PFSK-1 (cell line): Measurements from ENCODE around the gene HRH3.

ENCODE experiments used
- FOXP2 ChIP-seq: optimal IDR thresholded peaks from 2 replicates; pipeline ENCODE3; 2011; ENCODE audit warnings: borderline replicate concordance, control low read depth, inconsistent platforms; ENCODE audit not compliant: insufficient read depth; ENCODE audit errors: extremely low read length, extremely low read depth
- POLR2AphosphoS5 ChIP-seq: IDR thresholded peaks from 2 replicates; pipeline ENCODE4 v1.6.1; 2012; ENCODE audit warnings: low read depth, mild to moderate bottlenecking, control low read depth, low read length, moderate library complexity
- SIN3A ChIP-seq: IDR thresholded peaks from 2 replicates; pipeline ENCODE4 v1.6.1; 2012; ENCODE audit warnings: mild to moderate bottlenecking, low read length, moderate library complexity, borderline replicate concordance; ENCODE audit not compliant: insufficient read depth
- TAF1 ChIP-seq: IDR thresholded peaks from 2 replicates; pipeline ENCODE4 v1.6.1; 2012; ENCODE audit warnings: low read length, control low read depth, borderline replicate concordance; ENCODE audit not compliant: insufficient read depth
- TF ChIP-seq, protein P1 (sequence below), 2 experiments: IDR thresholded peaks; 2 replicates each; pipeline versions ENCODE4 v1.6.1 to v1.8.0; 2011 to 2012; ENCODE audit warnings: low read depth in 2 of 2, low read length in 2 of 2, control low read depth in 1 of 2, inconsistent platforms in 1 of 2, mild to moderate bottlenecking in 1 of 2, moderate library complexity in 1 of 2; ENCODE audit not compliant: insufficient read depth in 1 of 2

The HRH3 gene

DNA sequence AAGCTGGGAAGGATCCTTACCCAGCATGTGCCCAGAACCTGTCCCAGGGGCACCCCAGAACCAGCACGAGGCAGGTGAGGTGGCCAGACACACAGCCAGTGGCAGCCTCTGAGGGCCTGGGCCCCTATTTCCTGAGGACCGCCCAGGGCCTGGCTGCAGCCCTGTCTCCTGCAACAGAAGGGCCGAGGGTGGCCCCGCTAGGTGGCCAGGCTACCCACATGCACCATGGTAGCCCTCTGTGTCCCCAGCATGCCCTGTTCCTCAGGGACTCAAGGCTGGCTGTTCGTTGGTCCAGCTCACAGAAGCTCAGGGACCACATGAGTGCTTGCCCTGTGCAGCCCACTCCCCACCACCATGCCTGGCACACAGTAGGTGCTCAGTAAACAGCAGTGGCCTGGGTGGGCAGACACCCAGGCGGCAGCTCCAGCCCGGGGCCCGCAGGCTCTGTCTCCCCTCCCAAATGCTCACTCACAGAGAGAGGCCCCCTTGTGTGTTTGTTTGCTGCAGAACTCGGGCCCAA, 8.2 kb downstream of the HRH3 start:
- TF ChIP-seq FOXP2 (no peak), POLR2AphosphoS5 (no peak), TAF1 (no peak), SIN3A (no peak)
- TF ChIP-seq, protein P1, sequence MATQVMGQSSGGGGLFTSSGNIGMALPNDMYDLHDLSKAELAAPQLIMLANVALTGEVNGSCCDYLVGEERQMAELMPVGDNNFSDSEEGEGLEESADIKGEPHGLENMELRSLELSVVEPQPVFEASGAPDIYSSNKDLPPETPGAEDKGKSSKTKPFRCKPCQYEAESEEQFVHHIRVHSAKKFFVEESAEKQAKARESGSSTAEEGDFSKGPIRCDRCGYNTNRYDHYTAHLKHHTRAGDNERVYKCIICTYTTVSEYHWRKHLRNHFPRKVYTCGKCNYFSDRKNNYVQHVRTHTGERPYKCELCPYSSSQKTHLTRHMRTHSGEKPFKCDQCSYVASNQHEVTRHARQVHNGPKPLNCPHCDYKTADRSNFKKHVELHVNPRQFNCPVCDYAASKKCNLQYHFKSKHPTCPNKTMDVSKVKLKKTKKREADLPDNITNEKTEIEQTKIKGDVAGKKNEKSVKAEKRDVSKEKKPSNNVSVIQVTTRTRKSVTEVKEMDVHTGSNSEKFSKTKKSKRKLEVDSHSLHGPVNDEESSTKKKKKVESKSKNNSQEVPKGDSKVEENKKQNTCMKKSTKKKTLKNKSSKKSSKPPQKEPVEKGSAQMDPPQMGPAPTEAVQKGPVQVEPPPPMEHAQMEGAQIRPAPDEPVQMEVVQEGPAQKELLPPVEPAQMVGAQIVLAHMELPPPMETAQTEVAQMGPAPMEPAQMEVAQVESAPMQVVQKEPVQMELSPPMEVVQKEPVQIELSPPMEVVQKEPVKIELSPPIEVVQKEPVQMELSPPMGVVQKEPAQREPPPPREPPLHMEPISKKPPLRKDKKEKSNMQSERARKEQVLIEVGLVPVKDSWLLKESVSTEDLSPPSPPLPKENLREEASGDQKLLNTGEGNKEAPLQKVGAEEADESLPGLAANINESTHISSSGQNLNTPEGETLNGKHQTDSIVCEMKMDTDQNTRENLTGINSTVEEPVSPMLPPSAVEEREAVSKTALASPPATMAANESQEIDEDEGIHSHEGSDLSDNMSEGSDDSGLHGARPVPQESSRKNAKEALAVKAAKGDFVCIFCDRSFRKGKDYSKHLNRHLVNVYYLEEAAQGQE (IDR thresholded peaks at IDR 0.05; ENCODE audit: insufficient read depth in 1 of 2, low read depth in 2 of 2, low read length in 2 of 2) = no peak

DNA sequence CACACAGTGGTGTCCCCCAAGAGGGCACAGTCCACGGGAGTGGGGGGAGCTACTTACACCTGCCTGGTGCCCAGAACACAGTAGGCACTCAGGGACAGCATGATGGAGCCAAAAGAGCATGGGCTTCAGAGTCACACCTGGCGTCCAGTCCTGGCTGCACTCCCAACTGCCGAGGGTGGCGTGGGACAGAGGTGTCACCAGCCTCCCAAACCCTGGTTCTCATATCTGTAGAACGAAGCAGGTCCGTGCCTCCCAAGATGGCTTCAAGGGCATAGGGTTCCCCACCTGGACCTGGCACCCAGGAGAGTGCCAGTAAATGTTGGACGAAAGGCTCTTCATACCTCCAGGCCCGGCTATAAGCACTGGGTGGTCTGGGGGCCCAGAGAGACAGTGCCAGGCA, 8.9 kb downstream of the HRH3 start:
- TF ChIP-seq, protein P1 (IDR thresholded peaks at IDR 0.05; ENCODE audit: insufficient read depth in 1 of 2, low read depth in 2 of 2, low read length in 2 of 2) = no peak
- no peak for TF ChIP-seq FOXP2
- no peak for TF ChIP-seq SIN3A
- TF ChIP-seq TAF1 = no peak
- no peak for TF ChIP-seq POLR2AphosphoS5

DNA sequence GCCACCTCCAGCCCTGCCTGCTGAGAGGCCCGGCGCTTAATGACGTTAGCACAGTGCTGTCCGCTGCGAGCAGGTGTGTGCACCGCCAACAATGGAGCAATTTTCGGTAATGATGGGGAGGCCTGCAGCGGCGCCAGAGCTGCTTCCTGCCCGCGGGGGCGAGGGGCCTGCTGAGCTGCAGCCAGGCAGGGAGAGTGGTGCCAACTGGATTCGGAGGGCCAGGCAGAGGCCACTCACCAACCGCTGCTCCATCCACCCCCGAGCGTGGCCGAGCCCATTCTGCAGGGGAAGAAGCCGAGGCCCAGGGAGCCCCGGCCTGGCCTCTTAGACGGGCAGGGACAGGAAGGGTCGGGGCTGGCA, 9.6 kb downstream of the HRH3 start:
- TF ChIP-seq, protein P1 (IDR thresholded peaks at IDR 0.05; ENCODE audit: insufficient read depth in 1 of 2, low read depth in 2 of 2, low read length in 2 of 2) = no peak
- no peak for TF ChIP-seq TAF1
- TF ChIP-seq POLR2AphosphoS5 = no peak
- TF ChIP-seq FOXP2 = no peak
- TF ChIP-seq SIN3A = no peak

DNA sequence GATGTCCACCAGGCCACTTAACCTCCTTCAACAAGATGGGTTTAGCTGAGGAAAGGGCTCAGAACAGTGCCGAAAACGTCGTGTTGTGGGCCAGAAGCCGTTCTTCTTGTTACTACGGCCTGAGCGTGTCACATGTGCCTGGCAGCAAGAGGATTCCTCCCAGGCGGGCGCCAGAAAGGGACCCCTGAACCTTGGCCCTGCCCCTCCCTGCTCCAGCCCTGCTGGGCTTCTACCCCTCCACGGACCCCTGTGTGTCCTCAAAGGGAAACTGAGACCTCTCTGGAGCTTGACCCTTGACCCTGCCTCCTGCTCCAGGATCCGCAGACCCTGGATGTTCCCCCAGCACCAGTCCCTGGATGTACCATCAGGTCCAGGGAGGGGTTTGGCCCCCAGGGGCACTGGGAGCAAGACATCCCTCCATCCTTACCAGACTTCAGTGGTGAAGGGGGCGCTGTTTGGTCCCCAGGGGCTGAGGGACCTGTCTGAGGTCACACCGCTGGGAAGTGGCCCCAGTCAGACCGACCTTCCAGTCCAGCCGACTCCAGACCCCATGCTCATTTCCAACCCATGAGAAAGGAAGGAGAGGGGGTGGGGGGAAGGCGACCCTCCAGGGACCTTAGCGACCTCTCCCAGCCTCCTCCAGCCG, 10.1 kb downstream of the HRH3 start:
- TF ChIP-seq, protein P1 (IDR thresholded peaks at IDR 0.05; ENCODE audit: insufficient read depth in 1 of 2, low read depth in 2 of 2, low read length in 2 of 2) = no peak
- TF ChIP-seq FOXP2 = no peak
- no peak for TF ChIP-seq SIN3A
- TF ChIP-seq POLR2AphosphoS5 = no peak
- TF ChIP-seq TAF1 = no peak
